Retinal pigment epithelial cell (primary cell): ENCODE measurements around the gene PRKCH.

Experiments used
- DNase-seq: peaks from one replicate; pipeline ENCODE4 v3.0.0-alpha.2; 2010; ENCODE audit warnings: low read depth
- H3K4me3 ChIP-seq: 2 replicates; pipeline ENCODE4 v1.5.1; 2011; ENCODE audit warnings: mild to moderate bottlenecking, low read length, control low read depth, moderate library complexity
- CTCF ChIP-seq: conservative IDR thresholded peaks from 2 replicates; pipeline ENCODE4 v1.5.1; 2011; ENCODE audit warnings: low read depth, low read length, control low read depth, inconsistent platforms

The PRKCH gene

GRCh38 chr14:61563880-61564617 lies 242.7 kb downstream of the PRKCH start:
- no peak for DNase-seq
- no peak overlapping the region for H3K4me3 ChIP-seq
- TF ChIP-seq CTCF, result no peak

- no peak overlapping the region for H3K4me3 ChIP-seq
- no peak for TF ChIP-seq CTCF
- DNase-seq, result peak; percentile 91
These were observed 243.3 kb downstream of the PRKCH start for GRCh38 chr14:61564618-61565091.

GRCh38 chr14:61565181-61565580 lies 243.8 kb downstream of the PRKCH start:
- H3K4me3 ChIP-seq, result no peak overlapping the region
- TF ChIP-seq CTCF, result no peak
- DNase-seq, result no peak

GRCh38 chr14:61565836-61566536 lies 244.6 kb downstream of the PRKCH start:
- TF ChIP-seq CTCF, result no peak
- no peak for DNase-seq
- no peak overlapping the region for H3K4me3 ChIP-seq

GRCh38 chr14:61566537-61567225 lies 245.3 kb downstream of the PRKCH start:
- TF ChIP-seq CTCF, result no peak
- DNase-seq, result peak; percentile 83
- no peak overlapping the region for H3K4me3 ChIP-seq

- DNase-seq, result no peak
- peak; percentile 10 for TF ChIP-seq CTCF
- H3K4me3 ChIP-seq, result no peak overlapping the region
These were observed 246.6 kb downstream of the PRKCH start for GRCh38 chr14:61567838-61568571.
